Activated CD4-positive, alpha-beta T cell treated with anti-CD3 and anti-CD28 coated beads, Interleukin-2, Interleukin-4, amounts not matched to agents 100 ng/mL and 50 ng/mL, durations not matched to agents 16 hours and 8 hours (primary cell): ENCODE results near the gene PIK3C3.
"Not testable (repeated sequence)": the region's sequence is repeated elsewhere in the genome, so short reads cannot be mapped to it uniquely, and the experiment has no call there.

ENCODE experiments used
- DNase-seq: peaks from one replicate; pipeline ENCODE4 v3.0.0-alpha.2; 2020; ENCODE audit warnings: low spot score

The PIK3C3 gene

DNA sequence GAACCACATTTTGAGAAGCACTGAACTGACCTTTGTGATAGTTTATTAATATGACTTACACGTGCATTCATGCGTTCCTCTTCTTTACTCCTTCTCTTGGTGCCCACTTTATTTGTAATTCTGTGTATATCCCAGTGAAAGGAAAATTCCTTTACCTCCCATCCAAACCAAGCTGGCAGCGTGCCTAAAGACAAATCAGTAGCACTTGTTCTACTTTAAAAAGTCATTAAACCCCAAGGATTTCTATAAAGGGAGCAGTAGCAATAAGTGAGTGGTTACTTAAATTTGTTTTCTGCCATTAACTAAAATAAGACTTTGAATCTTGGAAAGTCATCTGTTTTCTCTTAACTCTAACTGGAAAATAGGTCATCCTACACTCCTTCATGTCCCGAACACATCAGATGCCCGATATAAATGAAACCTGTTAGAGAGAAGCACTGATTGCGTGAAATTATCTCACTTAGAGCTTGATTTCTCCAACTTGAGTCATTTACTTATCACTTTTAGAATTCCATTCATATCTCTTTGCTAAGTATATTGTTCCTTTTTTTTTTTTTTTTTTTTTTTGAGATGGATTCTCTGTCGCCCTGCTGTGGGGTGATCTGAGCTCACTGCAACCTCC lies 10.7 kb downstream of the PIK3C3 start:
- DNase-seq, result no peak

- DNase-seq, result no peak
Measured at GRCh38 chr18:41966943-41967342, 11.9 kb downstream of the PIK3C3 start.

DNA sequence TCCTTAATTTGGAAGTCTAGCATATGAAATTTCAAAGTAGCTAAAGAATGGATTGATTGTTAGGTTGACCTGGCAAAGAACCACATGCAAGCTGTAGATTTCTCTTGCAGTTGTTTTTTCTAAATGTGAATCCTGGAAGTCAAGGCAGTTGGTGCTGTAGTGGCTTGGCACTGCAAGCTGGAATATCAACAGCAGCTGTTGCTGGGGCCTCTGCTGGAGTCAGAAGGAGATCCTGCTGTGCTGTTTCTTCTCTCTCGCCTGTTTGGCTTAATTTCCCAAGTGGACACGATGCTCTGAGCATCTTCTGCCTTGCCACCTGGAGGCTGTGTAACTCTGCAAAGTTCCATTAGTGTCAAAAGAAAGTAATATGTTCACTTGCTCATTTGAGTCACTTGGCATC lies 12.6 kb downstream of the PIK3C3 start:
- DNase-seq, result no peak

GRCh38 chr18:41969881-41970280 lies 14.8 kb downstream of the PIK3C3 start:
- DNase-seq, result no peak

- DNase-seq, result no peak
Measured at GRCh38 chr18:41972067-41972925, 17.3 kb downstream of the PIK3C3 start.

- no peak for DNase-seq
Measured at GRCh38 chr18:41973983-41974382, 18.9 kb downstream of the PIK3C3 start.

GRCh38 chr18:41974796-41975201 lies 19.8 kb downstream of the PIK3C3 start:
- no peak for DNase-seq

- no peak for DNase-seq
Measured at GRCh38 chr18:41975284-41975683, 20.2 kb downstream of the PIK3C3 start.

DNA sequence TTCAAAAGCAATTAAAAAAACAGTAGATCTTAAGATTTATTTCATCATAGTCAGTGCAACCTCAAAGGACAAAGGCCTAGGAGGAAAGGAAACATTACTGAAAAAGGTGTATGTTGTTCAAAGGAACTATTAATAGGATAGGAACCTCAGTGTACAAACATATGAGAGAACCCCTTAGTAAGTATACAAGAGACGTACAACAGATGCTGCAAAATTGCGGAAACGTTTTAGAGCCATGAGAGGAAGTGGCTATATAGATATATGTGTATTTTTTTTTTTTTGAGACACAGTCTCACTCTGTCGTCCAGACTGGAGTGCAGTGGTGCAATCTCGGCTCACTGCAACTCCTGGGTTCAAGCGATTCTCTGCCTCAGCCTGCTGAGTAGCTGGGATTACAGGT lies 22.2 kb downstream of the PIK3C3 start:
- DNase-seq, result no peak

DNA sequence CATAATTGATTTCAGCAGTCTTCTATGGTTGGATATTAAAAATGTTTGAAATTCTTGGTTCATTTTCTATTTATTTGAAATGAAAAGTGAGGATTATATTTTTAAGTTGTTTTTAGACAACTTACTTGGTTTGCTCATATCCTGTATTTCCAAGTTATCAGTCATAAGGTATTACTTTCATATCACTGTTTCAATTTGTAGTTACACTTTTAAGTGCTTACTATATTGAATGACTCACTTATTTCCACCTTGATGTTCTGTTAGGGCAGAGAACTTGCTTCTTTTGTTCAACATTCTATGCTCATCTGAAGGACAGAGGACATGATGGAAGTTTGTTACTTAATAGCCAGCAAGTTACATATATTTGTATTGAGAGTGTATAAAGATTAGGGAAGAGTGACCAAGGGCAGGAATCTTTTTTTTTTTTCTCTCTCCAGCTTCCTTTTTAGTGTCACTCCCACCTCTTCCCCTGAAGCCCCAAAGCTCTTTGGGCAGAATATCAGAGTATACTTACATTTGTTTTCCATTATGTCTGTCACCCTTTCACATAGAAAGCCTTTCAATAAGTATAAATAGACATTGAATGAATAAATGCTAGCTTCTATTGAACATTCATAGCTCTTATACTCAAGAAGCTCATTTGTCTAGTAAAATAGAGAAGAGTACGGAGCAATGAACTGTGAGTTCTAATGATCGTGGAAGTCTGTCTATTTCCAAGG lies 28.1 kb downstream of the PIK3C3 start:
- peak; percentile 30 for DNase-seq

GRCh38 chr18:41985914-41986313 lies 30.9 kb downstream of the PIK3C3 start:
- no peak for DNase-seq

DNA sequence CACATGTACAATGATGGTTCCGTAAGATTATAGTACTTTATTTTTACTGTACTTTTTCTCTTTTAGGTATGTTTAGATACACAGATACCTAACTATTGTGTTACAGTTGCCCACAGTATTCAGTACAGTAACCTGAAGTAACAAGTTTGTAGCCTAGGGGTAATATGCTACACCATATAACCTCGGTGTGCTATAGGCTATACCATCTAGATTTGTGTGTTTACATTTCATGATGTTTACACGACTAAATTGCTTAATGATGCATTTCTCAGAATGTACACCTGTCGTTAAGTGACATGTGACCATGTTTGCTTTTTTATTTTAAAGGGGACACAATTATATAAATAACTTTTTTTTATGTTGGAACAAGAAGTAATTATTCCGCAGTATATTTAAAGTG lies 34.5 kb downstream of the PIK3C3 start:
- DNase-seq, result no peak

GRCh38 chr18:41992066-41992465 lies 37.0 kb downstream of the PIK3C3 start:
- DNase-seq, result peak; percentile 30

- no peak for DNase-seq
Measured at GRCh38 chr18:41992703-41993102, 37.7 kb downstream of the PIK3C3 start.

- no peak for DNase-seq
Measured at GRCh38 chr18:41993151-41993550, 38.1 kb downstream of the PIK3C3 start.

DNA sequence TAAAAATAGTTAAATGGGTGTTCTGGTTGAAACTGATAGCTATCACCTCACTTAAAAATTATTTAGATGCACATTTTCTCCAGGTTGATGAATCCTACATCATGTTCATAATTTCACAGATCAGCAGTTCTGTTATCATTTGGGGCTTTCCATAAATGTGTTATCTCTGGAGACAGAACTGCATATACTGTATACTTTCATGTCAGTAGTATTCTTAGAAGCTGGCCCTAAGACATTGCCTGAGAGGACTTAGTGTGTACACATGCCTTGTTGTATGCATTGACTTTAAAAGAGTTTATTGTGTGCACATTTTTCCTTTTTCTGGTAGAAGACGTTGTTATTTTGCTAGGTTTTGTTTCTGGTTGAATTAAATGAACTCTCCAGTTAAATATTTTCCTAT lies 41.0 kb downstream of the PIK3C3 start:
- DNase-seq, result no peak

DNA sequence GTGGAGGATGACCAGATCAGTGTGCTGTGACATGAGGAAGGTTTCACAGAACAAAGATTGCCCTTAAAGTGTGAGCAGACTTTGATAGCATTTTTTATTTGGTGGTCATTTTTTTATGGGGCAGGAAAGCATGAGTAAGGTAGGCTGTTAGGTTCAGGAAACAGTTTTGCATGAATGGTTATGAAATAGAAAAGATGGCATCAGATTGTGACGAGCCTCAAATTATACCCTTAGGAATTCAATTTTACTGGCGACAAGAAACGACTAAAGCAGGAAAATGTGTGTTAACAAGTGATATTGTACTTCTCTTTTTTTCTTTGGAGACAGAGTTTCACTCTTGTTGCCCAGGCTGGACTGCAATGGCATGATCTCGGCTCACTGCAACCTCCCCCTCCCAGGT lies 44.7 kb downstream of the PIK3C3 start:
- no peak for DNase-seq

DNA sequence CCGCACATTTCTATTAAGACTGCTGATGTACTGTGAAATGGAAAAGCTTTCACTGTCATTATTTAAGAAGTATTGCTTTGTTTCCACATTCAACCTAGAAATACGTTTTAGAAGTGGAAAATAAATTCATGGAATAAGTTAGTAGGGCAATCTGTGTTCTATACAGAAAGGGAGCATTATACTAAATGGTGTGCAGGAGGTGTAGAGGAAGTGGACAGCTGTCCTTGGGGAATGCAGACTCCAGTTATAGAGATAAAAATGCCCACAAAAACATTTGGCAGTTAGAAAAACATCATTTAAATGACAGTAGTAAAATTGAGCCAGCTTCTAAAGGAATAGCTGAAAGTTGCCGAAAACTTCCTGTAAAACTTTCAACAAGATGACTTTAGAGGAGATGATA lies 46.8 kb downstream of the PIK3C3 start:
- DNase-seq, result no peak

- DNase-seq, result no peak
Measured at GRCh38 chr18:42004653-42005052, 49.6 kb downstream of the PIK3C3 start.

DNA sequence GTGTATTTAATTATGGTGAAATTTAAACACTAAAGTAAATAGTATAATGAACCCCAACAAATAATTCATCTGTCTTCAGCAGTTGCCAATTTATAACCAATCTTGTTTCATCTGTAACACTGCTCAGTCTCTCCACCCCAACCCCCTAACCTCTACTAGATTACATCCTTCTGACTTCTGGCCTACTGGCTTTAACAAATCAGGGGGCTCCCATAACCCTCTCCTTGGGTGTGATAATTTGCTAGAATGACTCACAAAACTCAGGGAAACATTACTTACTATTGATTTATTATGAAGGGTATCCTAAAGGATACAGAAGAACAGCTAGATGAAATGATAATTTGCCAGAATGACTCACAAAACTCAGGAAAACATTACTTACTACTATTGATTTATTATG lies 50.7 kb downstream of the PIK3C3 start:
- DNase-seq, result no peak

- not testable (repeated sequence) for DNase-seq
Measured at GRCh38 chr18:42009457-42009856, 54.4 kb downstream of the PIK3C3 start.

GRCh38 chr18:42011053-42011452 lies 56.0 kb downstream of the PIK3C3 start:
- peak; percentile 14 for DNase-seq

DNA sequence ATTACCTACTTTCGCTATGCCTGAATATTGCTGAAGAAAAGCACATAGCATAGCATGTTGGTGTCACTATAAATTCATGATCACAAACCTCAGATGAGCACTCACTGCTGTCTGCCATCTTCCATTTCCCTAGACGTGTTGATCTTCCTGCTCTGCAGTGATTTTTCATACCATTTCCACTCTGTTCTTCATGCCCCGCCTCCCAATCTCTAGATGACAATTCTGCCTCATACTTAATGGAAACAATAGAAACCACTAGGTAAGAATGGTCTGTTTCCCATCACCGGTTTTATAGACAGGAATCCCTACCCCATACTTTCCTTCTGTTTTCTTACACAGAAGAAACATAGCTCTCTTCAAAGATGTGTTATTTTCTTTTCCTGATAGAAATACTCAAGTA lies 63.8 kb downstream of the PIK3C3 start:
- DNase-seq, result no peak
